ENCODE data around the gene PDE5A. TPM values are rescaled to one million over a fixed set of nuclear protein-coding genes. Genes with fewer than 3 reads are reported as not detected.

PDE5A gene
- total RNA-seq, 1 experiment from 2014 or later, result 8.1 TPM

DNA sequence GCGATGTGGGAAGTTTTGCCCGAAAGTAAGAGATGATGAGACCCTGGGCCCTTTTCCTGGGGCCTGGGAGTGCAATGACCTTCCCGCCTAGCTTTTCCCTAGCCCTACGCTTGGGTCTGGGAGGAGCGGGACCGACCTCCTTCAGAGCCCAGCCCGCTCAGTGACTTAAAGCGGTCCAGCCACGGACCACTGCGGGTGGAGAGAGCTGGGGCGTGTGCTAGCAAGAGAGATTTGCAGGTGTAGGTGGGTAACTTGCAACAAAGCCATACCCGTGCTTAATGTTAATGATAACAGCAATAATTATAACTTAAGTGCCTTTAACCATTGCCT, 503 bp upstream of the PDE5A start:
- Histone ChIP-seq H2AFZ (ENCODE audit: low read length) (peak overlapping the region; percentile 92), H3F3A (ENCODE audit: low read length, unreplicated experiment) (no peaks in the 10 kb centered on the region), H3K27me3 (ENCODE audit: low read length) (no peaks in the 10 kb centered on the region), H3K79me2 (ENCODE audit: low read length) (peaks cover 24% of the 10 kb centered on the region), H3K27ac (ENCODE audit: low read length) (no peak overlapping the region), H3K36me3 (ENCODE audit: low read depth, low read length) (no peaks in the 10 kb centered on the region), H3K9me3 (ENCODE audit: low read length) (no peaks in the 10 kb centered on the region), H3K4me3 (ENCODE audit: low read length) (peak overlapping the region; percentile 98), H3K9ac (ENCODE audit: low read length) (peak overlapping the region; percentile 45), H3K9me2 (replicated peaks; ENCODE audit: low read length) (no peaks in the 10 kb centered on the region), H4K20me1 (ENCODE audit: low read length) (no peaks in the 10 kb centered on the region), H3K4me2 (ENCODE audit: low read length) (peak overlapping the region; percentile 91), H3K4me1 (ENCODE audit: insufficient read depth, low read length) (peaks cover 24% of the 10 kb centered on the region)
- ChIA-PET CTCF (interaction anchor here (0.6 to 1.3 kb wide), 4 partner anchors 106 to 427 kb away, joined by 3 to 10 read pairs (median 4); no protein-coding TSS in a partner anchor), POLR2A (ENCODE audit: unreplicated experiment) (interaction anchor here (0.6 to 0.9 kb wide), 2 partner anchors 106 to 422 kb away, joined by 3 read pairs; no protein-coding TSS in a partner anchor)
- BruUV-seq (replicated peaks), result no TSS peak
- no peak for DNase-seq
- intact Hi-C loops (cut with micrococcal nuclease), result loop anchor here (1.0 to 2.0 kb wide), 5 partner anchors 54 to 422 kb away; no protein-coding TSS in a partner anchor
- ATAC-seq, result peak; percentile 29
- no peak for TF ChIP-seq EZH2phosphoT487 (IDR thresholded peaks at IDR 0.05; ENCODE audit: borderline replicate concordance, low read length)
- TF ChIP-seq EZH2 (IDR thresholded peaks at IDR 0.05; ENCODE audit: low read length, unreplicated experiment), result no peak
- TF ChIP-seq, protein P1, sequence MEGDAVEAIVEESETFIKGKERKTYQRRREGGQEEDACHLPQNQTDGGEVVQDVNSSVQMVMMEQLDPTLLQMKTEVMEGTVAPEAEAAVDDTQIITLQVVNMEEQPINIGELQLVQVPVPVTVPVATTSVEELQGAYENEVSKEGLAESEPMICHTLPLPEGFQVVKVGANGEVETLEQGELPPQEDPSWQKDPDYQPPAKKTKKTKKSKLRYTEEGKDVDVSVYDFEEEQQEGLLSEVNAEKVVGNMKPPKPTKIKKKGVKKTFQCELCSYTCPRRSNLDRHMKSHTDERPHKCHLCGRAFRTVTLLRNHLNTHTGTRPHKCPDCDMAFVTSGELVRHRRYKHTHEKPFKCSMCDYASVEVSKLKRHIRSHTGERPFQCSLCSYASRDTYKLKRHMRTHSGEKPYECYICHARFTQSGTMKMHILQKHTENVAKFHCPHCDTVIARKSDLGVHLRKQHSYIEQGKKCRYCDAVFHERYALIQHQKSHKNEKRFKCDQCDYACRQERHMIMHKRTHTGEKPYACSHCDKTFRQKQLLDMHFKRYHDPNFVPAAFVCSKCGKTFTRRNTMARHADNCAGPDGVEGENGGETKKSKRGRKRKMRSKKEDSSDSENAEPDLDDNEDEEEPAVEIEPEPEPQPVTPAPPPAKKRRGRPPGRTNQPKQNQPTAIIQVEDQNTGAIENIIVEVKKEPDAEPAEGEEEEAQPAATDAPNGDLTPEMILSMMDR (conservative IDR thresholded peaks at IDR 0.05; ENCODE audit: low read depth, low read length), result no peak

GRCh38 chr4:119627267-119628255, 1.0 kb downstream of the PDE5A start:
- H3F3A ChIP-seq (ENCODE audit: low read length, unreplicated experiment), result no peaks in the 10 kb centered on the region
- peak overlapping the region; percentile 62; the same call in 1 of the 2 replicates for H3K9ac ChIP-seq (ENCODE audit: low read length)
- DNase-seq (peak; percentile 63), ATAC-seq (peak; percentile 44)
- no peak overlapping the region for H3K27ac ChIP-seq (ENCODE audit: low read length)
- peak overlapping the region; percentile 98 for H2AFZ ChIP-seq (ENCODE audit: low read length)
- peaks cover 30% of the 10 kb centered on the region for H3K79me2 ChIP-seq (ENCODE audit: low read length)
- H4K20me1 ChIP-seq (ENCODE audit: low read length), result no peaks in the 10 kb centered on the region
- H3K9me3 ChIP-seq (ENCODE audit: low read length), result no peaks in the 10 kb centered on the region
- H3K4me3 ChIP-seq (ENCODE audit: low read length), result peak overlapping the region; percentile 98
- TF ChIP-seq, protein P1 (conservative IDR thresholded peaks at IDR 0.05; ENCODE audit: low read depth, low read length), result peak; percentile 30; the same call in 1 of the 2 replicates
- no peak for TF ChIP-seq EZH2phosphoT487 (IDR thresholded peaks at IDR 0.05; ENCODE audit: borderline replicate concordance, low read length)
- H3K9me2 ChIP-seq (replicated peaks; ENCODE audit: low read length), result no peaks in the 10 kb centered on the region
- H3K36me3 ChIP-seq (ENCODE audit: low read depth, low read length), result no peaks in the 10 kb centered on the region
- H3K27me3 ChIP-seq (ENCODE audit: low read length), result no peaks in the 10 kb centered on the region
- no TSS peak for BruUV-seq (replicated peaks)
- peak overlapping the region; percentile 91 for H3K4me2 ChIP-seq (ENCODE audit: low read length)
- ChIA-PET CTCF (interaction anchor here (0.6 to 2.3 kb wide), 5 partner anchors 54 to 429 kb away, joined by 3 to 11 read pairs (median 4); no protein-coding TSS in a partner anchor), POLR2A (ENCODE audit: unreplicated experiment) (interaction anchor here (0.6 kb wide), 1 partner anchor 127 kb away, joined by 3 read pairs; no protein-coding TSS in a partner anchor)
- intact Hi-C loops (cut with micrococcal nuclease), result loop anchor here (1.0 to 2.0 kb wide), 4 partner anchors 55 to 423 kb away; no protein-coding TSS in a partner anchor
- H3K4me1 ChIP-seq (ENCODE audit: insufficient read depth, low read length), result peaks cover 30% of the 10 kb centered on the region
